HUDEP-2 (cell line): ENCODE results near the gene MGST2.
"Not testable (repeated sequence)": the region's sequence is repeated elsewhere in the genome, so short reads cannot be mapped to it uniquely, and the experiment has no call there.

Experiments
- DNase-seq, 76 experiments: peaks; one replicate each; lab custom pipeline; 2025; ENCODE audit not compliant: unreplicated experiment in 76 of 76; lab: John Stamatoyannopoulos, UW

Gene MGST2

DNA sequence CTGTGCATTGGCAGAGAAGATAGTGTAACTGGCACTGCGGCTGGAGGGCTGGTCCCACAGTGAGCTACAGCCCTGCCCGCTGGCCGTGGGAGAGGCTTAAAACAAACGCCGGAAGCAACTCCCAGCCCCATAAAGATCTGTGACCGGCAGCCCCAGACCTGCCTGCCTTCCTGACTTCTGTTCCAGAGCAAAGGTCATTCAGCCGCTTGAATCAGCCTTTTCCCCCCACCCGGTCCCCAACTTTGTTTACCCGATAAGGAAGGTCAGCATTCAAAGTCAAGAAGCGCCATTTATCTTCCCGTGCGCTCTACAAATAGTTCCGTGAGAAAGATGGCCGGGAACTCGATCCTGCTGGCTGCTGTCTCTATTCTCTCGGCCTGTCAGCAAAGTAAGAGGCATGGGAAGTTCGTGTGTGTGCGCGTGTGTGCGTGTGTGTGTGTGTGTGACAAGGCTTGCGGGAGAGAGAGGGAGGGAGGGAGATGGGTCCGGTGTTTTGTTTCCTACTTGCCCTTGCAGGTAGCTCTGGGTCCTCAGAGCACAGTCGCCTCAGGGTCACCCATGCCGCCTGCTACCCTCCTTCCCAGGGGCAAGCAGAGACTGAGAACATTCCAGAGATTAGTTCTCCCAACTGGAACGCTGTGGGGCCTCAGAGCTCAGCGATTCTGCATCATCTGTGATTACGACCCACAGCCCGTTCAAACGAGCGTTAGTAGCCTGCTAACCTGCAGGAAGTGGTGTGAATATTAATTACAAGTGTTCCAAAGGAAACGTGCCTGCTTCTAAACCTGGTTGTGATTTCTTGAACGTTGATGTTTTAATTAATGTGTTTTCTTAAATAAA, at the start of gene MGST2:
TSS of gene MGST2 (plus strand) at position 130 of the 840 bp plus-strand sequence. CDS start at position 331, 201 bp downstream.
- peak in 74 of 76 experiments; percentile 4 to 87 (median 72) for DNase-seq

GRCh38 chr4:139617702-139618490, 47.7 kb upstream of the MGST2 start:
- peak in 1 of 76 experiments; percentile 5 for DNase-seq

DNA sequence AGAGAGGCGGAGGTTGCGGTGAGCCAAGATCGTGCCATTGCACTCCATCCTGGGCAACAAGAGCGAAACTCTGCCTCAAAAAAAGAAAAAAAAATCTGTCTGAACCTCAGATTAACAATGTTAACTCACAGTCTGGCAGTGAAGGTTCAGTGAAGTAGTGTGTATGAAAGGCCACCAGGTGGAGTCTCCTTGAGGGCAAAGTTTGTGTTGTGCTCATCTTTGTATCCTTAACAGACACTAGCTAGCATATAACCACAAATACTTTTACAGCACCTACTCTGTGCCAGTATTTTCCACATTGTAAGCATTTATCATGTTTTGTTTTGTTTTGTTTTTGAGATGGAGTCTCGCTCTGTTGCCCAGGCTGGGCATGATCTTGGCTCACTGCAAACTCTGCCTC, 46.0 kb upstream of the MGST2 start:
- DNase-seq = peak in 7 of 76 experiments; percentile 2 to 21 (median 9)

DNA sequence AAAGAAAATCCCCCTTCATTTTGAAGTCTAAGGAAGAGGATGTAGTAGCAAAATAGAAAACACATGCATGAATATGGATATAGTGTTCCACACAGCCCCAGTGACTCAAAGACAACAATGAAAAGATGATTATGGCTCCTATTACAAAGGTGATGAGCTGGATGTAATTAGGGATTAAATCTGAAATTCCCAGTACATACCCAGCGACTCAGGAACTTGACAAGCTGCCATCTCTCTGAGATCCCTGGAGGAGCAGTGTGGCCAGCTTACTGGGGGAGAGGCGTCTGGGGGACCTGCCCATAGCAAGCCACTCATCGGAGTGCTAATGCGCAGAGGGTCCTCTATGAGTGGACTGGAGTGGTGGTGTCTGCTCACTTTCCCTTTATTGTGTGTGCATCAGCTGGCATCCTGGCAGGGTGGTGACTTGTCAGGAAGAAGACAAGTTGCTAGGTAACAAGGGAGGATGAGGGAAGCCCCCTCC, 42.7 kb upstream of the MGST2 start:
- DNase-seq = no peak

DNA sequence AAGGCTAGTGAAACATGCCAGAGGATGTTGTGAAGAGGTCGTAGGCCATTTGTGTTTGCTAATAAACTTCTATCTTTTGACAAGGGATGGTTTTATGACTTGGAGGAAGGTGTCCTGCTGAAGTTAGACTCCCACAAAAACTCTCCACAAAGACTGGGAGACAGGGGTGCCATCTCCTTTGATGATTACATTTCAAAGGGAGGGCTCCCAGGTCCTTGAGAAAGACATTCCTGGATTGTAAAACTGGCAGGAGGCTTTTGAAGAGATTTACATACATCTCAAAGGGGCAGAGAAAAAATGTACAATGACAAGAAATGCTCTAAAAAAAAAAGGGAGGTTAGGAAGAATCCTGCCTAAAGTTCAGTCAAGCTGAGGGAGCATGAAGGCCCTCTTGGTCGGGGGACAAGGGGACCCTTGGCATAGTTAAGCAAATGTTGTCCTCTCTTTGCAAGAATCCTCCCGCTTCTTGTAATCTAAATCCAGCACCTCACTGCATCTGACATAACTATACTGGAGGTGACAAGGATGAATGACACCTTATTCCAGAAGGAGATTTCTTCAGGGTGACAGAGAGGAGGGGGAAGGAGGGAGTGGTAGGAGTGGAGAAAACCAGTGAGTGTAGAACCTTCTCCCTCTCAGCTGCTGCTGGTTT, 41.1 kb upstream of the MGST2 start:
- no peak for DNase-seq

DNA sequence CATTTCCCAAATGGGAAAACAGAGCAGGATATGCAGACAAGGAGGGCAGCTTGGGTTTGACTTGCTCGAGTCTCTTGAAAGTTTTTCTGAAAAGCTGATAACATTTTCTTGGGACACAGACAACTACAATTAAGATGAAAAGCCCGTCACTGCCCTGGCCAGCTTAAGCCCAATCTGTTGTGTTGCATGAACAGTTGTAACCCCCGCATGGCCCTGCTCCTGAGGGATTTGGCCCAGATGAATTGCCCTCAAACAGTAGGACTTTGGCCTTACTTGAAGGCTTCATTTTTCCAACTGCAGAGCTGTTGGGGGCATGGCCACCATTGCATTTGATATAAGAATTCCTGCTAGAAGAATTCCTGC, 40.5 kb upstream of the MGST2 start:
- DNase-seq = no peak

DNA sequence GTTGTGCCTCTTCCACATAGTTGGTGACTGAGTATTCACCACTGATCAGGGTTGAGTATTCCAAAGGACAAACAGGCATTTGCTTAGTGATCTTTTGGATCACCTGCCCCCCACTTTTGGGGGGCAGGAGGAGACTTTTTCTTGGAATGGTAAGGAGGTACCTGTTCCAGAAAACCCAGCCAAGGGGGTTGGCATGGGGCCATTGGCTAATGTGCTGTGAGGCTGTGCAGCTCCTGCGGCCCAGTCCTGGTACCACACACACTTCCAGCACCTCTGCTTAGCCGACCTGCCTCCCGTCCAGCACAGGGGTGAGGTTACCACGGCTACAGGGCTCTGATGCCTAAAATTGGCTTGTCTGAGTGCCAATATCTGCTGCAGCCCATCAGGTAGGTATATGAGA, 40.1 kb upstream of the MGST2 start:
- no peak for DNase-seq

- no peak for DNase-seq
Measured at GRCh38 chr4:139628184-139629012, 37.2 kb upstream of the MGST2 start.

DNA sequence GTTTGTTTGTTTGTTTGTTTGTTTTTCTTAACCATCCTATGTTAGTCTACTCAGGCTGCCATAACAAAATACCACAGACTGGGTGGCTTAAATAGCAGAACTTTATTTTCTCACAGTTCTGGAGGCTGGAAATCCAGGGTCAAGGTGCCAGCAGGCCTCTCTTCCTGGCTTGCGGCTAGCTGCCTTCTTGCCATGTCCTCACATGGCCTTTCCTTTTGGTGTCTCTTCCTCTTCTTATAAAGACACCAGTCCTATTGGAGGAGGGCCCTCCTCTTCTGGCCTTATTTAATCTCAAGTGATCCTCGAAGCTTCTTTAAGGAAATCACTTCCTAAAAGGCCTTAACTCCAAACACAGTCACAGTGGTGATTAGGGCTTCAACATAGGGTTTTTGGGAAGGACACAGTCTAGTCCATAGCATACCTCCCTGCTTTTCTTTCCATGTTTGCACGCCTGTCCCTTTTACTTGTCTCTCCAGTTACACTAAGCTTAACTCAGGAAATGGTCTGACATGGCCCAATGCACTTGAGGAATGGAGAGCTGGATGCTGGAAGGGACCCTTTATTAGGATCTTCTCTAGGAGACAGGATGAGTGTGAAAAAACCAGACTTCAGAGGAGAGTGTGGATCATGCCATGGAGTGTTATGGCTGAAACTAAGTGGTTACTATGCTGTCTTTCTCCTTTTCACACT, 36.0 kb upstream of the MGST2 start:
- DNase-seq = no peak

GRCh38 chr4:139630126-139630495, 35.5 kb upstream of the MGST2 start:
- DNase-seq = no peak

- DNase-seq = no peak
Measured at GRCh38 chr4:139630991-139631390, 34.6 kb upstream of the MGST2 start.

DNA sequence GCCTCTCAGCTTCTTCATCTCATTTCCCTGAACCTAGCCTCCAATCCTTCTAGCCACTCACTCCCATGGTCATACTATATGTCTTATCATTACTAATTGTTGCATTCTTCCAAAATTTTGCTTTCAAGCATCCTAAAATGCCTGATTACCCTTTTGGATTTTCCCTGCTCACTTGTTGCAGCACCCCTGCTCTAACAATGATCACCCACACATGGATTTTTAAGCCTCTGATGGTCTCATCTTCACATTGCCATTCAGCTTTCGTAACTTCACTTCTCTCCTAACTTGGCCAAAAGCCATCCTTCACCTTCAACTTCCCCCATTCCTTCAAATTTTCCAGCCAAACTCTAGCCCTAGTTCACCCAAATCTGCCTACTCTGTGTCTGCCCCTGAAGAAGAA, 33.8 kb upstream of the MGST2 start:
- no peak for DNase-seq

GRCh38 chr4:139632739-139633138, 32.9 kb upstream of the MGST2 start:
- DNase-seq = not testable (repeated sequence)

DNA sequence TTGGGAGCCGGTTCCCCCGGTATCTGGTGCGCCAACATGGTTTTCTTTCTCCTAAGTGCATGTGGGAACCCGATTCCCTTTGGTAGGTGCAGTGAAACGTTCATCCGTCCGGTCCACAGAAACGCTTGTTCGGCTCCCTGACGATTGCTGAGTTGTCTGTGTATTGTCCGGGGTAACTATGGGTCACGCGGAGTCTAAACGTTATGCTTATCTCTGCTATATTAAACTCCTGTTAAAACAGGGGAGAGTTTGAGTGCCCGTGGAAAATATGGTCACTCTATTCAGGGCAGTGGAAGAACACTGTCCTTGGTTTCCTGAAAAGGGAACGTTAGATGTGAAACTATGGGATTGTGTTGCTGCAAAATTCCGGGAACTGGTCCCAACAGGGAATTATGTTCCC, 32.4 kb upstream of the MGST2 start:
- no peak for DNase-seq

DNA sequence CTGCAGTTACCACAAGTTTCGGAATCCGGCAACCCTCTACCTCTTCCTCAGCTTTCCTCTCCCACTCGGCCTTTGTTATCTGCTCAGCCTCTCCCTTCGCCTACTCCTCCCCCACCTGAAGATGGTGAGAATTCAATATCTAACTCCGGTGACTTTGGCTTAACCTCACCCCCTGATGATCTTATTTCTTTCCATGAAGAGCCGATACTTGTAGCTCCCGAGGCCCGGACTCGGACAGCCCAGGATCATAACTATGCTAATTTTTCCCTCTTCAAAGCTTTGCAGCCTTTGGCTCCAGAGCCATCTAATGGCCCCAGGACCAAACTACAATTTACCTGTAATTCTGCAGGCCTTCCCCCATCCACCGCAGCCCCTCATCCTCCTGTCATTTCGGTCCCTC, 32.0 kb upstream of the MGST2 start:
- DNase-seq = no peak

DNA sequence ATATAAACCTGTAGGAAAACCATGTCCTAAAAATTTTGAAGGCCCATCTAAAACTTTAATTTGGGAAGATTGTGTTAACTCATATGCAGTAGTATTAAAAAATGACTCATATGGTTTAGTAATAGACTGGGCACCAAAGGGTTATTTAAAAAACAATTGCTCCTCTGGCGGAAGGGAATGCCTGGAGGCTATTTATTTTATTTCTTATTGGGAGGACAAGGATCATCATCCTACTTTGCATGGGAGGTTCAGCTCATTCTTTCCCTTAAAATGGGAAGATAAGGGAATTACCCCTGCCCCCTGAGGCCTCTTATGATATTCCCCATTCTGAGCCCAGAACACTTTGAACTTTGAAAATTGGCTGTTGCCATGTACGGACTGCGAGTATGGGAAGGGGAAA, 29.7 kb upstream of the MGST2 start:
- DNase-seq = no peak

GRCh38 chr4:139638306-139638705, 27.3 kb upstream of the MGST2 start:
- DNase-seq = not testable (repeated sequence)

GRCh38 chr4:139639654-139640053, 26.0 kb upstream of the MGST2 start:
- no peak for DNase-seq

DNA sequence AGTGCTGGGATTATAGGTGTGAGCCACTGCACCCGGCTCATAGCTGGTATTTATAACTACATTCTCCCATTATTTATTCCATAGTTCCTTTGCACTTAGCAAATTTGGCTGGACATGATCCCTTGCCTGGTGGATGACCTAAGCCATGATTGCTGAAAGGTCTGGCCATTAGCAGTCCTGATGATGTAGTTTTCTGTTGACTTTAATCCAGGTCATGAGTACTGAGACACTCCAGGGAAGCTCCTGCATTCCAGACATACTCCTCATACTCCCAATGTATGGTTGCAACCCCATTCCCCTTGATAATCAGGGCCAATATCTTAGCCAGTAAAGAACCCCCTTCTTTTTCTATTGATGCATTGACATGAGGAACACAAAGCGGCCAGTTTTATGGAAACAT, 24.4 kb upstream of the MGST2 start:
- DNase-seq = no peak

DNA sequence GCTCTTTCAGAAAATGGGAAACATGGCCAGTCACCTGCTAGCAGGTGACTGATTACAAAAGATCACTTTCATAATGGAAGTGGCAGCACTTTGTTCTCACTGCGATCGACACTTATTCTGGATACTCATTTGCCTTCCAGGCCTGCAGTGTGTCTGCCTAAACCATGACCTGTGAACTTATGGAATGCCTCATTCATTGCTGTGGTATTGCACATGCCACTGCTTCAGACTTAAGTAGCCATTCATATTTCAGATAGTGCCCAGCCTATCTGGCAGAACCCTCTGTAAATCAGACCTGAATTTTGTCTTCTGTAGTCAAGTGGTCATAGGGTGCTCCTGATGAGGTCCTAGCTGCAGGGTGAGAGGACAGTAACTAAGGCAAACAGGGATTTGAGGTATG, 23.3 kb upstream of the MGST2 start:
- no peak for DNase-seq
